HUDEP-2 (cell line): ENCODE data around the gene RNU6-9.
A peak's percentile ranks its signal among the peaks of the same experiment; 100 is the strongest.
"Not testable (repeated sequence)": the region's sequence is repeated elsewhere in the genome, so short reads cannot be mapped to it uniquely, and the experiment has no call there.

Experiments used
- DNase-seq, 76 experiments: peaks; one replicate each; lab custom pipeline; 2025; ENCODE audit not compliant: unreplicated experiment in 76 of 76; lab: John Stamatoyannopoulos, UW

The RNU6-9 gene

DNA sequence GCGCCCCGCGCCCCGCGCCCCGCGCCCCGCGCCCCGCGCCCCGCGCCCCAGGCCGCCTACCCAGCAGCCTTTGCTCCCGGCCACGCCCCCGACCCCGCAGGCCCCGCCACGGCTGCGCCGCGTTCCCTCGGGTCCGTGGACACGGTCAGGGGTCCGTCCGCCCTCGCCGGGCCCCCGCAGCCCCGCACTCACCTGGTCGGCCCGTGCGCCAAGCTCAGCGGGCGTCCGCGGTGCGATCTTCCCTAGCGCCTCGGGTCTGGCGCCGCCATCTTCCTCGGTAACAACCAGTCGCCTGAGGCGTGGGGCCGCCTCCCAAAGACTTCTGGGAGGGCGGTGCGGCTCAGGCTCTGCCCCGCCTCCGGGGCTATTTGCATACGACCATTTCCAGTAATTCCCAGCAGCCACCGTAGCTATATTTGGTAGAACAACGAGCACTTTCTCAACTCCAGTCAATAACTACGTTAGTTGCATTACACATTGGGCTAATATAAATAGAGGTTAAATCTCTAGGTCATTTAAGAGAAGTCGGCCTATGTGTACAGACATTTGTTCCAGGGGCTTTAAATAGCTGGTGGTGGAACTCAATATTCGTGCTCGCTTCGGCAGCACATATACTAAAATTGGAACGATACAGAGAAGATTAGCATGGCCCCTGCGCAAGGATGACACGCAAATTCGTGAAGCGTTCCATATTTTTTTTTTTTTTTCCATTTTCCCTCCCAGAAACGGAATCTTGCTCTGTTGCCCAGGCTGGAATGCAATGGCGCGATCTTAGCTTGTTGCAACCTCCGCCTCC lies at the start of gene RNU6-9, which contains the start of gene MED16:
Gene RNU6-9 (plus strand): TSS at position 591 of the 796 bp plus-strand sequence.
Gene MED16 (minus strand): TSS at position 294 of the 796 bp plus-strand sequence. CDS start 2,056 bp downstream, outside the sequence.
- DNase-seq = peak in 72 of 76 experiments; percentile 61 to 96 (median 91)

DNA sequence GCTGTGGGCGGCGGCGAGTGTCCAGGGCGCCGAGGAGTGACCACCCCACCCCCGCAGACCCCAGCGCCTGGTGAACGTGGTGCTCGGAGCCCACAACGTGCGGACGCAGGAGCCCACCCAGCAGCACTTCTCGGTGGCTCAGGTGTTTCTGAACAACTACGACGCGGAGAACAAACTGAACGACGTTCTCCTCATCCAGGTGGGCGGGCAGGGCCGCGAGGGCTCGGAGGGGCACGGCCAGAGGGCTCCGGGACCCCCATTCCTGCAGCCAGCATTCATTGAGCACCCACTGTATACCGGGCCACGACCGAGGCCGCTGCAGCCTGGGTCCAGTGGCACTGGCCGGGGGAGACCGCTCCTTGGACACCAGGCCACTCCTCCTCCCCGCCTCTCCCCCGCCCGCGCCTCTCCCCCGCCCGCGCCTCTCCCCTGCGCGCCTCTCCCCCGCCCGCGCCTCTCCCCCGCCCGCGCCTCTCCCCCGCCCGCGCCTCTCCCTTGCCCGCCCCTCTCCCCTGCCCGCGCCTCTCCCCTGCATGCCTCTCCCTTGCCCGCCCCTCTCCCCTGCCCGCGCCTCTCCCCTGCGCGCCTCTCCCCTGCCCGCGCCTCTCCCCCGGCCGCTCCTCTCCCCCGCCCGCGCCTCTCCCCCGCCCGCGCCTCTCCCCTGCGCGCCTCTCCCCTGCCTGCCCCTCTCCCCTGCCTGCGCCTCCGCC lies 49.3 kb upstream of the RNU6-9 start:
- DNase-seq = peak in 40 of 76 experiments; percentile 11 to 79 (median 50)

GRCh38 chr19:844546-844971 lies 48.7 kb upstream of the RNU6-9 start:
- peak in 7 of 76 experiments; percentile 55 to 72 (median 66) for DNase-seq

GRCh38 chr19:845707-846521 lies 47.4 kb upstream of the RNU6-9 start:
- no peak for DNase-seq

DNA sequence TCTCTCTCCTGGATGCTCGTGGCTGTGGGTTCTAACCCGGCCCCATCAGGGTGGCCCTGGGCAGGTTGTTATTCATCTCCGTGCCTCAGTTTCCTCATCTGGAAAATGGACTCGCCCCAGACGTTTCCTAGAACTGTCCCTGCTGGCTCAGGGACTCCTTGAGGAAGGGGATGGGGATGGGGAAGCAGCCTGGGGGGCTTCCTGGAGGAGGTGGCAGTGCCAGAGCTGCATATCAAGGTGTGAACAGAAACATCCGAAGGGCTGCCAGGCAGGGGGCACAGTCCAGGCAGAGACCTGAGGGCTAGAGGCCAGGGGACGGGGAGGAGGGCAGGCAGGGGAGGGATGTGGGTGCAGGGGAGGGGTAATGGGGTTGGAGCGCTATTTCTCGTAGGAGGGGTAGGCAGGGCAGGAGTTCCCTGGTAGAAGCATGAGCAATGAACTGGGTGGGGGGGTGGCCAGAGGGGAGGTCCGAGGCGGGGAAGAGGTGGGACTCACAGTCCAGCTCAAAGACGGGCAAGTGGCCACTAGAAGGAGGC lies 44.8 kb upstream of the RNU6-9 start:
- no peak for DNase-seq

GRCh38 chr19:849195-849594 lies 44.1 kb upstream of the RNU6-9 start:
- DNase-seq = not testable (repeated sequence)

- DNase-seq = peak in 55 of 76 experiments; percentile 13 to 82 (median 56)
Observed at GRCh38 chr19:850221-850978, 42.9 kb upstream of the RNU6-9 start.

DNA sequence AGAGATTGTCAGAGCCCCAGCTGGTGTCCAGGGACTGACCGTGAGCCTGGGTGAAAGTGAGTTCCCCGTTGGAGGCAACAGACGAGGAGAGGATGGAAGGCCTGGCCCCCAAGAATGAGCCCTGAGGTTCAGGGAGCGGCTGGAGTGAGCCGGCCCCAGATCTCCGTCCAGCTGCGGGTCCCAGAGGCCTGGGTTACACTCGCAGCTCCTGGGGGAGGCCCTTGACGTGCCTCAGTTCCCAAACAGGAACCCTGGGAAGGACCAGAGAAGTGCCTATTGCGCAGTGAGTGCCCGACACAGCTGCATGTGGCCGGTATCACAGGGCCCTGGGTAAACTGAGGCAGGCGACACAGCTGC lies 42.3 kb upstream of the RNU6-9 start:
- DNase-seq = no peak

- DNase-seq = no peak
Observed at GRCh38 chr19:852136-853013, 40.9 kb upstream of the RNU6-9 start, which contains the start of gene ELANE. Gene ELANE (plus strand): TSS chr19:852303. CDS start chr19:852329, 26 bp downstream.

GRCh38 chr19:853014-853585 lies 40.2 kb upstream of the RNU6-9 start:
- no peak for DNase-seq

DNA sequence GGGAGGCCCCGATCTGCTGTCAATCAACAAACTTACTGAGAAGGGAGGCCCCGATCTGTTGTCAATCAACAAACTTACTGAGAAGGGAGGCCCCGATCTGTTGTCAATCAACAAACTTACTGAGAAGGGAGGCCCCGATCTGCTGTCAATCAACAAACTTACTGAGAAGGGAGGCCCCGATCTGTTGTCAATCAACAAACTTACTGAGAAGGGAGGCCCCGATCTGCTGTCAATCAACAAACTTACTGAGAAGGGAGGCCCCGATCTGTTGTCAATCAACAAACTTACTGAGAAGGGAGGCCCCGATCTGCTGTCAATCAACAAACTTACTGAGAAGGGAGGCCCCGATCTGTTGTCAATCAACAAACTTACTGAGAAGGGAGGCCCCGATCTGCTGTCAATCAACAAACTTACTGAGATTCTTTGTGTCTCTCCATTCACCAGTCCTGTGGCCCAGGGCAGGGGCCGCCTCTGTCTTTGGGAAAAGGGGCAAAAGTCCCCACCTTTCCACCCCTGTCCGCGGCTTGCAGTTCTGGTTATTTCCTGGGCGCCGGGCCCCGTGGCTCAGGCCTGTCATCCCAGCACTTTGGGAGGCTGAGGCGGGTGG lies 39.6 kb upstream of the RNU6-9 start:
- DNase-seq = not testable (repeated sequence)

GRCh38 chr19:854549-854948 lies 38.7 kb upstream of the RNU6-9 start:
- no peak for DNase-seq

- no peak for DNase-seq
Observed at GRCh38 chr19:855142-855541, 38.1 kb upstream of the RNU6-9 start.

DNA sequence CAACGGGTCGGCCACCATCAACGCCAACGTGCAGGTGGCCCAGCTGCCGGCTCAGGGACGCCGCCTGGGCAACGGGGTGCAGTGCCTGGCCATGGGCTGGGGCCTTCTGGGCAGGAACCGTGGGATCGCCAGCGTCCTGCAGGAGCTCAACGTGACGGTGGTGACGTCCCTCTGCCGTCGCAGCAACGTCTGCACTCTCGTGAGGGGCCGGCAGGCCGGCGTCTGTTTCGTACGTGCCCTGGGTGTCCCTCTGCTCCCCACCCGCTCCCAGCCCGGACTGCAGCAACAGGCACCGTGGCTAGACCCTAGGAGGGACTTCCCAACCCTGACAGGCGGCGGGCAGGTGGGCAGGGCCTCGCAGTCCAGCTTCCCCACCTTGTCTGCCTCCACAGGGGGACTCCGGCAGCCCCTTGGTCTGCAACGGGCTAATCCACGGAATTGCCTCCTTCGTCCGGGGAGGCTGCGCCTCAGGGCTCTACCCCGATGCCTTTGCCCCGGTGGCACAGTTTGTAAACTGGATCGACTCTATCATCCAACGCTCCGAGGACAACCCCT lies 37.6 kb upstream of the RNU6-9 start:
- no peak for DNase-seq

- DNase-seq = no peak
Observed at GRCh38 chr19:858284-858683, 35.0 kb upstream of the RNU6-9 start.

GRCh38 chr19:858868-859843 lies 34.1 kb upstream of the RNU6-9 start, which contains the start of gene CFD:
Gene CFD (plus strand): TSS chr19:859664. CDS start chr19:859690, 26 bp downstream.
- DNase-seq = peak in 1 of 76 experiments; percentile 17
